DOHH2 (cell line): ENCODE results near the gene PEX3.

Experiments used
- EZH2phosphoT487 ChIP-seq: fragments of 200-600 bp; sonication (generic); IDR thresholded peaks from 2 replicates; pipeline ENCODE4 v1.6.1; 2017; ENCODE audit warnings: borderline replicate concordance, mild to moderate bottlenecking, antibody characterized with exemption, low read length, moderate library complexity, mixed read lengths
- TF ChIP-seq, protein P1 (sequence below): fragments of 200-600 bp; sonication (generic); IDR thresholded peaks from one replicate; pipeline ENCODE4 v1.5.1; 2014; ENCODE audit warnings: antibody characterized with exemption, mild to moderate bottlenecking, low read depth, low read length; ENCODE audit not compliant: poor library complexity, severe bottlenecking

DNA sequence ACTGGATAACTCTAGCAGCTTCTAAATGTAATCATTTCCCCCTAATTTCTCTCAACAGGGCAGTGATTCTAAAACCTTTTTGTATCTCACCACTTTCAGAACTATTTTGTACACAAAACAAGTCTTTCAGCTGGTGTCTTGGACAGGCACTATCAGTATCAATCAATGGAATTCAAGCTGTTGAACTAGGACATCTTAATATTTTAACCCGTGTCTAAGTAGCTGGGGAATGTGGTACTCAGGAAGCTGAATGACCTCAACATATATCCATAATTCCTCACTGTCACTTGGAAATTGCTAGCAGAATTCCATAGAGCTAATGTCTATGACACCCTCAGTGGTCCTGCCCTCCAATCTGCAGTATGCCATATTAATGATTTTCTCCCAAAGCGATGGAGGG is 24.6 kb upstream of the PEX3 start:
- TF ChIP-seq, protein P1, sequence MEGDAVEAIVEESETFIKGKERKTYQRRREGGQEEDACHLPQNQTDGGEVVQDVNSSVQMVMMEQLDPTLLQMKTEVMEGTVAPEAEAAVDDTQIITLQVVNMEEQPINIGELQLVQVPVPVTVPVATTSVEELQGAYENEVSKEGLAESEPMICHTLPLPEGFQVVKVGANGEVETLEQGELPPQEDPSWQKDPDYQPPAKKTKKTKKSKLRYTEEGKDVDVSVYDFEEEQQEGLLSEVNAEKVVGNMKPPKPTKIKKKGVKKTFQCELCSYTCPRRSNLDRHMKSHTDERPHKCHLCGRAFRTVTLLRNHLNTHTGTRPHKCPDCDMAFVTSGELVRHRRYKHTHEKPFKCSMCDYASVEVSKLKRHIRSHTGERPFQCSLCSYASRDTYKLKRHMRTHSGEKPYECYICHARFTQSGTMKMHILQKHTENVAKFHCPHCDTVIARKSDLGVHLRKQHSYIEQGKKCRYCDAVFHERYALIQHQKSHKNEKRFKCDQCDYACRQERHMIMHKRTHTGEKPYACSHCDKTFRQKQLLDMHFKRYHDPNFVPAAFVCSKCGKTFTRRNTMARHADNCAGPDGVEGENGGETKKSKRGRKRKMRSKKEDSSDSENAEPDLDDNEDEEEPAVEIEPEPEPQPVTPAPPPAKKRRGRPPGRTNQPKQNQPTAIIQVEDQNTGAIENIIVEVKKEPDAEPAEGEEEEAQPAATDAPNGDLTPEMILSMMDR, result no peak
- TF ChIP-seq EZH2phosphoT487, result no peak
